ENCODE results near the gene RELL2. TPM values are rescaled to one million over a fixed set of nuclear protein-coding genes. Genes with fewer than 3 reads are reported as not detected.

RELL2 gene
- total RNA-seq, 4 donors from 2014 or later: 8.0 to 13.2 (median 10.6) TPM

- Histone ChIP-seq H3K27me3 (no peaks in the 10 kb centered on the region), H3K9me3 (no peaks in the 10 kb centered on the region), H3K4me3 (no peak overlapping the region), H3K36me3 (no peaks in the 10 kb centered on the region), H3K4me1 (no peaks in the 10 kb centered on the region), H3K27ac (no peak overlapping the region)
- TF ChIP-seq POLR2A (IDR thresholded peaks at IDR 0.05) (no peak), CTCF (IDR thresholded peaks at IDR 0.05) (no peak)
- peak in 1 of 3 donors; percentile 34 for DNase-seq
Observed at GRCh38 chr5:141672841-141673813, 36.3 kb downstream of the RELL2 start.

GRCh38 chr5:141674747-141675146 lies 38.0 kb downstream of the RELL2 start:
- Histone ChIP-seq H3K4me3 (no peak overlapping the region), H3K9me3 (no peaks in the 10 kb centered on the region), H3K4me1 (no peaks in the 10 kb centered on the region), H3K36me3 (no peaks in the 10 kb centered on the region), H3K27me3 (no peaks in the 10 kb centered on the region), H3K27ac (no peak overlapping the region)
- TF ChIP-seq POLR2A (IDR thresholded peaks at IDR 0.05) (no peak), CTCF (IDR thresholded peaks at IDR 0.05) (no peak)
- DNase-seq: no peak

- H3K4me1 ChIP-seq: no peaks in the 10 kb centered on the region
- no peaks in the 10 kb centered on the region for H3K27me3 ChIP-seq
- H3K36me3 ChIP-seq: no peaks in the 10 kb centered on the region
- no peak for TF ChIP-seq POLR2A (IDR thresholded peaks at IDR 0.05)
- no peak for TF ChIP-seq CTCF (IDR thresholded peaks at IDR 0.05)
- no peak overlapping the region for H3K4me3 ChIP-seq
- no peak for DNase-seq
- H3K27ac ChIP-seq: no peak overlapping the region
- H3K9me3 ChIP-seq: no peaks in the 10 kb centered on the region
Observed at GRCh38 chr5:141675672-141676071, 38.9 kb downstream of the RELL2 start.

GRCh38 chr5:141677415-141677814 lies 40.6 kb downstream of the RELL2 start:
- no peak for DNase-seq
- Histone ChIP-seq H3K4me3 (no peak overlapping the region), H3K27me3 (no peaks in the 10 kb centered on the region), H3K4me1 (peaks cover 0 to 16% (median 0%) of the 10 kb centered on the region in 4 donors), H3K9me3 (no peaks in the 10 kb centered on the region), H3K27ac (no peak overlapping the region), H3K36me3 (no peaks in the 10 kb centered on the region)
- no peak for TF ChIP-seq POLR2A (IDR thresholded peaks at IDR 0.05)
- no peak for TF ChIP-seq CTCF (IDR thresholded peaks at IDR 0.05)

GRCh38 chr5:141680178-141680577 lies 43.4 kb downstream of the RELL2 start:
- Histone ChIP-seq H3K9me3 (no peaks in the 10 kb centered on the region), H3K4me1 (peaks cover 0 to 20% (median 0%) of the 10 kb centered on the region in 4 donors), H3K36me3 (no peaks in the 10 kb centered on the region), H3K4me3 (no peak overlapping the region), H3K27ac (peak overlapping the region in 1 of 4 donors; percentile 17), H3K27me3 (no peaks in the 10 kb centered on the region)
- DNase-seq: no peak
- TF ChIP-seq CTCF (IDR thresholded peaks at IDR 0.05) (no peak), POLR2A (IDR thresholded peaks at IDR 0.05) (no peak)
